Fibroblast of the aortic adventitia (primary cell): ENCODE measurements around the gene XAB2. TPM values are rescaled to one million over a fixed set of nuclear protein-coding genes. Genes with fewer than 3 reads are reported as not detected.

Experiments
- DNase-seq: peaks from one replicate; pipeline ENCODE4 v3.0.0-alpha.2; 2010; ENCODE audit warnings: low read depth
- H3K4me3 ChIP-seq: 2 replicates; pipeline ENCODE4 v1.5.1; 2011; ENCODE audit warnings: low read depth, mild to moderate bottlenecking, control low read depth, low read length, moderate library complexity
- total RNA-seq: library from RNA; depleted of rRNA; stranded (reverse); fragments of >200 nt; gene quantifications from 2 replicates; pipeline ENCODE4 v1.2.3, GENCODE V29; 2012; ENCODE audit warnings: low replicate concordance
- TF ChIP-seq, protein P1 (sequence below): IDR thresholded peaks from 2 replicates; pipeline ENCODE4 v1.5.1; 2011; ENCODE audit warnings: mild to moderate bottlenecking, low read length, control low read depth, inconsistent platforms; ENCODE audit not compliant: insufficient read depth

Gene XAB2
- total RNA-seq, 1 donor: 30.5 TPM

- TF ChIP-seq, protein P1, sequence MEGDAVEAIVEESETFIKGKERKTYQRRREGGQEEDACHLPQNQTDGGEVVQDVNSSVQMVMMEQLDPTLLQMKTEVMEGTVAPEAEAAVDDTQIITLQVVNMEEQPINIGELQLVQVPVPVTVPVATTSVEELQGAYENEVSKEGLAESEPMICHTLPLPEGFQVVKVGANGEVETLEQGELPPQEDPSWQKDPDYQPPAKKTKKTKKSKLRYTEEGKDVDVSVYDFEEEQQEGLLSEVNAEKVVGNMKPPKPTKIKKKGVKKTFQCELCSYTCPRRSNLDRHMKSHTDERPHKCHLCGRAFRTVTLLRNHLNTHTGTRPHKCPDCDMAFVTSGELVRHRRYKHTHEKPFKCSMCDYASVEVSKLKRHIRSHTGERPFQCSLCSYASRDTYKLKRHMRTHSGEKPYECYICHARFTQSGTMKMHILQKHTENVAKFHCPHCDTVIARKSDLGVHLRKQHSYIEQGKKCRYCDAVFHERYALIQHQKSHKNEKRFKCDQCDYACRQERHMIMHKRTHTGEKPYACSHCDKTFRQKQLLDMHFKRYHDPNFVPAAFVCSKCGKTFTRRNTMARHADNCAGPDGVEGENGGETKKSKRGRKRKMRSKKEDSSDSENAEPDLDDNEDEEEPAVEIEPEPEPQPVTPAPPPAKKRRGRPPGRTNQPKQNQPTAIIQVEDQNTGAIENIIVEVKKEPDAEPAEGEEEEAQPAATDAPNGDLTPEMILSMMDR: no peak
- no peak overlapping the region for H3K4me3 ChIP-seq
- DNase-seq: no peak
Measured at GRCh38 chr19:7611541-7612279, 17.6 kb downstream of the XAB2 start.

DNA sequence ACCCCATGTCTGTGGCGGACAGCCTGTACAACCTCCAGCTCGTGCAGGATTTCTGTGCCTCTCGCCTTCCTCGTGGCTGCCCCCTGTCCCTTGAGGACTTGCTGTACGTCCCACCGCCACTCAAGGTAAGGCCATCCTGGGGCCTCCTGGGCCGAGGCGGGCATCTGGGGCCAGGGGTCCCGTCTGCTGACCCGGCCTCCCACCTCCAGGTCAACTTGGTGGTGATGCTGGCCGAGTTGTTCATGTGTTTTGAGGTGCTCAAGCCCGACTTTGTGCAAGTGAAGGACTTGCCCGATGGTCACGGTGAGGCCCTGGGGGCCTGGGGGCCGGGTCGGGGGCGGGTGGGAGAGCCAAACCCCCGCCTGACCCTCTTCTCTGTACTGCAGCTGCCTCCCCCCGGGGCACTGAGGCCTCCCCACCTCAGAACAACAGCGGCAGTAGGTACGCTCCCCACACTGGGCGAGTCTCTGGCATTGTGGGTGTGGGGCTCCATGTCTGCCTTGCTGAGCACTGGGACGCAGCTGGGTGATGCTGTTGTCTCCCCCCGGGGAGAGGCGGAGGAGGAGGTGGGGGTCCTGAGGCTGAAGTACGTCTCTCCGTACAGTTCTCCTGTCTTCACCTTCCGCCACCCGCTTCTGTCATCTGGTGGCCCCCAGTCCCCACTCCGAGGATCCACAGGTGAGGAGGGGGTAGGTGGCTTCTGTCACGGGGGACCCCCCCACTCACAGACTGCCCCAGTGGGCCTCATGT lies 18.7 kb downstream of the XAB2 start:
- no peak overlapping the region for H3K4me3 ChIP-seq
- no peak for DNase-seq
- TF ChIP-seq, protein P1: no peak

- no peak overlapping the region for H3K4me3 ChIP-seq
- TF ChIP-seq, protein P1: no peak
- DNase-seq: no peak
Measured at GRCh38 chr19:7607874-7608560, 21.3 kb downstream of the XAB2 start.

- TF ChIP-seq, protein P1: no peak
- H3K4me3 ChIP-seq: no peak overlapping the region
- DNase-seq: no peak
Measured at GRCh38 chr19:7607212-7607873, 22.0 kb downstream of the XAB2 start.

GRCh38 chr19:7606289-7606688 lies 23.1 kb downstream of the XAB2 start:
- no peak for DNase-seq
- no peak overlapping the region for H3K4me3 ChIP-seq
- TF ChIP-seq, protein P1: no peak

DNA sequence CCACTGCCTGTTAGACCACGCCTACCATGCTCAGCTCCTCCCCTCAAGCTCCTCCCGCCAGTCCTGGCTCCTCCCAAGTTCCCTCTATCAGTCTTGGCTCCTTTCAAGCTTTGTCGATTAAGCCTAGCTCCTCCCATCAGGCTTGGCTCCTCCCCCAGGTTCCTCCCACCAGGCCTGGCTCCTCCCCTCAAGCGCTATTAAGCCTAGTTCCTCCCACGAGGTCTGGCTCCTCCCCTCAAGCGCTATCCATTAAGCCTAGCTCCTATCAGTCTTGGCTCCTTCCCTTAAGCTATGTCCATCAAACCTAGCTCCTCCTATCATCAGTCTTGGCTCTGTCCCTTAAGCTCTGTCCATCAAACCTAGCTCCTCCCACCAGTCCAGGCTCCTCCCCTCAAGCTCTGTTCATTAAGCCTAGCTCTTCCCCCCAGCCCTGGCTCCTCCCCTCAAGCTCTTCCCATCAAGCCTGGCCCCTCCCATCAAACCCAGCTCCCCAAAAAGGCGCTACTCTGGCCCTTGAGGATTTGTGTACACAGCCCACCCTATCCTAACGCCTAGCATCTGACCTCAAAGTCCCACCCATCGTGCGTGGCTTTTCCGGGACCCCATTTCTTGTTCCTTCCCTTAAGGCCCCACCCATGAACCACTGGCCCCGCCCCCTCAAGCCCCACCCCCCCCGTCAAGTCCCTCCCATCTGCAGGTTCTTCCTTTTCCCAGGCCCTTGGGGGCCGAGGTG lies 23.7 kb downstream of the XAB2 start:
- DNase-seq: no peak
- no peak overlapping the region for H3K4me3 ChIP-seq
- TF ChIP-seq, protein P1: no peak
